AG04450 (cell line): ENCODE data around the gene MAPRE3. TPM values are rescaled to one million over a fixed set of nuclear protein-coding genes. Genes with fewer than 3 reads are reported as not detected.

Experiments
- CTCF ChIA-PET: fragments of 300-600, 350-600 bp; formaldehyde crosslinking; extraction: SDS; loops from one replicate; lab custom pipeline; 2022; ENCODE audit warnings: antibody characterized with exemption, inconsistent platforms; lab: Charles Lee
- POLR2A ChIA-PET: fragments of 350-600 bp; formaldehyde crosslinking; extraction: SDS; loops from one replicate; lab custom pipeline; 2021; ENCODE audit warnings: antibody characterized with exemption, inconsistent platforms; lab: Yijun Ruan, JAX
- DNase-seq: peaks from one replicate; pipeline ENCODE4 v3.0.0-alpha.2; 2011; ENCODE audit warnings: low read depth, low spot score
- H3K27ac ChIP-seq: one replicate; pipeline ENCODE4 v1.5.1; 2012; ENCODE audit warnings: low read depth, low read length, control low read depth
- H3K27me3 ChIP-seq: one replicate; pipeline ENCODE4 v1.6.0; 2012; ENCODE audit warnings: low read length; ENCODE audit not compliant: control insufficient read depth, insufficient read depth
- H3K4me3 ChIP-seq: 2 replicates; pipeline ENCODE4 v1.5.1; 2011; ENCODE audit warnings: mild to moderate bottlenecking, low read depth, low read length, control low read depth
- H3K9me3 ChIP-seq: 2 replicates; pipeline ENCODE4 v1.5.1; 2012; ENCODE audit warnings: low read length; ENCODE audit not compliant: control insufficient read depth, insufficient read depth
- CTCF ChIP-seq: IDR thresholded peaks from 2 replicates; pipeline ENCODE4 v1.5.1; 2011; ENCODE audit warnings: low read depth, low read length, control low read depth, inconsistent platforms
- polyA plus RNA-seq: library from polyadenylated mRNA; depleted of rRNA; stranded (reverse); fragments of >200 nt; gene quantifications from 2 replicates; pipeline ENCODE4 v1.2.3, GENCODE V29; 2011

Gene MAPRE3
- polyA plus RNA-seq, 1 experiment, result 16.8 TPM

GRCh38 chr2:27060323-27060722 lies 89.9 kb downstream of the MAPRE3 start:
- Histone ChIP-seq H3K9me3 (no peaks in the 10 kb centered on the region), H3K4me3 (no peak overlapping the region), H3K27me3 (no peaks in the 10 kb centered on the region), H3K27ac (no peak overlapping the region)
- CTCF ChIA-PET, result no interaction called here
- TF ChIP-seq CTCF, result no peak
- POLR2A ChIA-PET, result interaction anchor here (0.7 to 3.0 kb wide), 6 partner anchors 10 to 51 kb away, joined by 3 to 10 read pairs (median 4); partner anchors contain the start of gene OST4
- DNase-seq, result no peak

- TF ChIP-seq CTCF, result no peak
- H3K27ac ChIP-seq, result no peak overlapping the region
- DNase-seq, result no peak
- H3K27me3 ChIP-seq, result no peaks in the 10 kb centered on the region
- no peaks in the 10 kb centered on the region for H3K9me3 ChIP-seq
- no peak overlapping the region for H3K4me3 ChIP-seq
- ChIA-PET CTCF (interaction anchor here (1.0 kb wide), 1 partner anchor 13 kb away, joined by 4 read pairs; the partner anchor contains the start of gene EMILIN1), POLR2A (interaction anchor here (0.5 to 1.1 kb wide), 3 partner anchors 16 to 246 kb away, joined by 3 to 4 read pairs (median 3); no protein-coding TSS in a partner anchor)
Observed at GRCh38 chr2:27065128-27065527, 94.7 kb downstream of the MAPRE3 start.

- Histone ChIP-seq H3K4me3 (no peak overlapping the region), H3K27me3 (no peaks in the 10 kb centered on the region), H3K27ac (no peak overlapping the region), H3K9me3 (peaks cover 2% of the 10 kb centered on the region; the same call in 1 of the 2 replicates)
- DNase-seq, result no peak
- ChIA-PET POLR2A (interaction anchor here (0.7 to 1.6 kb wide), 4 partner anchors 8 to 17 kb away, joined by 4 to 8 read pairs (median 6); partner anchors contain the start of gene AGBL5), CTCF (interaction anchor here (0.9 kb wide), 1 partner anchor 13 kb away, joined by 3 read pairs; no protein-coding TSS in a partner anchor)
- TF ChIP-seq CTCF, result no peak
Observed at GRCh38 chr2:27067385-27067784, 96.9 kb downstream of the MAPRE3 start.

GRCh38 chr2:27069436-27069835 lies 99.0 kb downstream of the MAPRE3 start:
- DNase-seq, result no peak
- no peak for TF ChIP-seq CTCF
- H3K27me3 ChIP-seq, result no peaks in the 10 kb centered on the region
- H3K27ac ChIP-seq, result no peak overlapping the region
- CTCF ChIA-PET, result interaction anchor here (1.3 to 1.4 kb wide), 2 partner anchors 107 to 234 kb away, joined by 3 to 6 read pairs; no protein-coding TSS in a partner anchor
- POLR2A ChIA-PET, result interaction anchor here (1.4 kb wide), 1 partner anchor 18 kb away, joined by 4 read pairs; the partner anchor contains the start of gene AGBL5
- H3K4me3 ChIP-seq, result peak overlapping the region; percentile 42
- peaks cover 2% of the 10 kb centered on the region; the same call in 1 of the 2 replicates for H3K9me3 ChIP-seq

GRCh38 chr2:27069961-27070618 lies 99.7 kb downstream of the MAPRE3 start:
- CTCF ChIA-PET, result interaction anchor here (1.9 kb wide), 1 partner anchor 11 kb away, joined by 6 read pairs; no protein-coding TSS in a partner anchor
- Histone ChIP-seq H3K27ac (peak overlapping the region; percentile 11), H3K4me3 (peak overlapping the region; percentile 96), H3K27me3 (no peaks in the 10 kb centered on the region), H3K9me3 (peaks cover 2% of the 10 kb centered on the region; the same call in 1 of the 2 replicates)
- POLR2A ChIA-PET, result interaction anchor here (0.5 to 1.4 kb wide), 2 partner anchors 11 to 18 kb away, joined by 4 to 5 read pairs; partner anchors contain the start of gene AGBL5
- no peak for DNase-seq
- TF ChIP-seq CTCF, result no peak
